HepG2 (cell line): Measurements from ENCODE around the gene BRI3BP. TPM values are rescaled to one million over a fixed set of nuclear protein-coding genes. Genes with fewer than 3 reads are reported as not detected.

Source experiments
- ATAC-seq: fragments of 200-7000 bp; cut with Tn5 transposase; 3 replicates; pipeline ENCODE4 v1.9.1; 2020; ENCODE audit warnings: mild to moderate bottlenecking, moderate library complexity
- BruUV-seq: library from RNA; stranded (reverse); fragments of 400-500 nt; replicated peaks from 2 replicates; lab custom pipeline; 2021; lab: Mats Ljungman, UMichigan
- CTCF ChIA-PET: fragments of 300-600 bp; formaldehyde crosslinking; extraction: SDS; loops from one replicate; lab custom pipeline; 2021; ENCODE audit warnings: low total read pairs, inconsistent platforms, low intra/inter-chr PET ratio; lab: Yijun Ruan, JAX
- POLR2A ChIA-PET: fragments of 350-600 bp; sonication (Branson Sonifier 250); formaldehyde crosslinking; loops from one replicate; lab custom pipeline; 2020; ENCODE audit warnings: antibody characterized with exemption, inconsistent platforms; lab: Yijun Ruan, JAX
- DNase-seq: peaks from one replicate; pipeline ENCODE4 v3.0.0-alpha.2; 2015; ENCODE audit warnings: low spot score
- FAIRE-seq: peaks from 3 replicates; lab custom pipeline; 2011; peaks lifted over from hg19 to GRCh38; lab: Jason Lieb, UNC
- H2AFZ ChIP-seq: one replicate; pipeline ENCODE4 v1.6.1; 2011; ENCODE audit warnings: low read length, inconsistent platforms
- H3K27ac ChIP-seq: fragments of 300-600 bp; 3 replicates; pipeline ENCODE4 v1.8.0; 2011; ENCODE audit warnings: mixed run types, mild to moderate bottlenecking, mixed read lengths, low read length, inconsistent platforms; ENCODE audit not compliant: insufficient read depth; ENCODE audit errors: extremely low read length
- H3K27me3 ChIP-seq, 2 experiments: fragments of 200-600 bp in 1 of 2; 2 replicates in 1 of 2; 3 replicates in 1 of 2; pipeline versions ENCODE4 v1.6.0 to v1.8.0; 2011; ENCODE audit warnings: low read length in 2 of 2, mild to moderate bottlenecking in 2 of 2, moderate library complexity in 2 of 2, inconsistent platforms in 1 of 2; ENCODE audit not compliant: insufficient read depth in 2 of 2, control insufficient read depth in 1 of 2
- H3K36me3 ChIP-seq, 2 experiments: fragments of 200-600 bp in 1 of 2; replicated peaks in 1 of 2; 2 replicates in 1 of 2; 3 replicates in 1 of 2; pipeline versions ENCODE4 v1.5.1 to v1.8.0; 2011; ENCODE audit warnings: low read length in 2 of 2, inconsistent platforms in 1 of 2; ENCODE audit not compliant: insufficient read depth in 2 of 2, control insufficient read depth in 1 of 2
- H3K4me1 ChIP-seq: 2 replicates; pipeline ENCODE4 v1.5.1; 2012; ENCODE audit warnings: low read length, inconsistent platforms; ENCODE audit not compliant: insufficient read depth
- H3K4me2 ChIP-seq: 2 replicates; pipeline ENCODE4 v1.6.0; 2011; ENCODE audit warnings: low read depth, low read length, inconsistent platforms
- H3K4me3 ChIP-seq, 3 experiments: fragments of 200-600 bp in 1 of 3; sonication (generic), shearing (Covaris generic) in 1 of 3; replicated peaks in 1 of 3; 2 replicates each; pipeline ENCODE4 v1.5.1; 2011 to 2016; ENCODE audit warnings: low read length in 3 of 3, inconsistent platforms in 2 of 3, low read depth in 2 of 3, mild to moderate bottlenecking in 2 of 3, control low read depth in 1 of 3, mixed read lengths in 1 of 3; ENCODE audit not compliant: insufficient read depth in 1 of 3
- H3K79me2 ChIP-seq: one replicate; pipeline ENCODE4 v1.6.1; 2011; ENCODE audit warnings: low read length, inconsistent platforms; ENCODE audit not compliant: insufficient read depth
- H3K9ac ChIP-seq: 2 replicates; pipeline ENCODE4 v1.6.0; 2011; ENCODE audit warnings: mild to moderate bottlenecking, low read depth, low read length, inconsistent platforms; ENCODE audit not compliant: insufficient read depth
- H3K9me3 ChIP-seq: 2 replicates; pipeline ENCODE4 v1.5.1; 2012; ENCODE audit warnings: mild to moderate bottlenecking, low read length
- H4K20me1 ChIP-seq: 2 replicates; pipeline ENCODE4 v1.6.0; 2011; ENCODE audit warnings: inconsistent platforms, mild to moderate bottlenecking, low read length, moderate library complexity; ENCODE audit not compliant: insufficient read depth
- GABPA ChIP-seq, 2 experiments: IDR thresholded peaks; 2 replicates each; pipeline ENCODE4 v1.6.1; 2011 to 2016; ENCODE audit warnings: low read depth in 2 of 2, low read length in 1 of 2, missing biosample characterization in 1 of 2, missing genetic modification characterization in 1 of 2
- THAP11 ChIP-seq: IDR thresholded peaks from 2 replicates; pipeline ENCODE4 v1.6.1; 2016; ENCODE audit warnings: missing biosample characterization, missing genetic modification reagents
- ZNF124 ChIP-seq: sonication (generic); formaldehyde crosslinking; IDR thresholded peaks from 2 replicates; pipeline ENCODE4 v1.4.0; 2020; ENCODE audit warnings: missing genetic modification reagents
- ZNF343 ChIP-seq: sonication (generic); formaldehyde crosslinking; IDR thresholded peaks from 2 replicates; pipeline ENCODE4 v1.4.0; 2020; ENCODE audit warnings: mild to moderate bottlenecking, missing genetic modification reagents
- ZNF83 ChIP-seq: sonication (generic); formaldehyde crosslinking; IDR thresholded peaks from 2 replicates; pipeline ENCODE4 v1.4.0; 2020; ENCODE audit warnings: missing genetic modification reagents, mild to moderate bottlenecking, borderline replicate concordance
- ZNF850 ChIP-seq: sonication (generic); formaldehyde crosslinking; conservative IDR thresholded peaks from 2 replicates; pipeline ENCODE4 v1.9.0; 2021; ENCODE audit warnings: mild to moderate bottlenecking, missing genetic modification reagents
- WGBS: methylation state at CpG from one replicate; pipeline ENCODE4 v1.1.6; 2017; ENCODE audit warnings: low lambda C conversion rate; 5-methylcytosine and 5-hydroxymethylcytosine counted together
- in situ Hi-C: cut with HindIII; loops from 2 replicates; pipeline ENCODE4 v1.10.0; 2017; ENCODE audit warnings: low pct_unique_long_range_greater_than_20kb; ENCODE audit not compliant: extremely low pct_ligation_motif_present
- intact Hi-C: fragments of 100-400 bp; cut with micrococcal nuclease; formaldehyde crosslinking; loops from one replicate; pipeline ENCODE4 v1.10.0; 2022; ENCODE audit not compliant: unreplicated experiment
- polyA plus RNA-seq, 8 experiments: library from polyadenylated mRNA; depleted of rRNA in 3 of 8; stranded (reverse) in 7 of 8; unstranded in 1 of 8; fragments of >200 nt; fragmentation: Illumina TruSeq in 4 of 8; extraction: Trizol in 4 of 8; gene quantifications; 2 replicates each; pipeline versions ENCODE4 v1.2.1 to v1.2.3, GENCODE V29; 2011 to 2016; ENCODE audit warnings: low read depth in 4 of 8, missing spikeins in 1 of 8, mixed read lengths in 1 of 8; ENCODE audit not compliant: insufficient read depth in 1 of 8
- total RNA-seq, 5 experiments: library from RNA; depleted of rRNA; stranded (reverse); fragments of >200 nt; fragmentation: Illumina TruSeq; extraction: Trizol; gene quantifications; 2 replicates each; pipeline ENCODE4 v1.2.3, GENCODE V29; 2016; ENCODE audit warnings: low read depth in 1 of 5
- TF ChIP-seq, protein P1 (sequence below): IDR thresholded peaks from 2 replicates; pipeline ENCODE4 v1.6.1; 2016; ENCODE audit warnings: missing biosample characterization, missing genetic modification reagents, low read depth
- TF ChIP-seq, protein P2 (sequence below): sonication (generic); formaldehyde crosslinking; IDR thresholded peaks from 2 replicates; pipeline ENCODE4 v1.8.1; 2023; ENCODE audit warnings: missing genetic modification reagents, inconsistent platforms, borderline replicate concordance
- TF ChIP-seq, protein P3 (sequence below): IDR thresholded peaks from 2 replicates; pipeline ENCODE4 v1.6.1; 2016; ENCODE audit warnings: control low read depth
- TF ChIP-seq, protein P4 (sequence below): sonication (generic); formaldehyde crosslinking; IDR thresholded peaks from 2 replicates; pipeline ENCODE4 v1.9.0; 2021; ENCODE audit warnings: missing genetic modification reagents, borderline replicate concordance
- TF ChIP-seq, protein P5 (sequence below): sonication (generic); formaldehyde crosslinking; IDR thresholded peaks from 2 replicates; pipeline ENCODE4 v1.8.0; 2022; ENCODE audit warnings: mild to moderate bottlenecking, missing genetic modification reagents

BRI3BP gene
- total and polyA plus RNA-seq, 2 of the 13 experiments (the other 11 are each of a cell fraction or from before 2014, with no cell fraction given), result 7.5 to 21.1 TPM

DNA sequence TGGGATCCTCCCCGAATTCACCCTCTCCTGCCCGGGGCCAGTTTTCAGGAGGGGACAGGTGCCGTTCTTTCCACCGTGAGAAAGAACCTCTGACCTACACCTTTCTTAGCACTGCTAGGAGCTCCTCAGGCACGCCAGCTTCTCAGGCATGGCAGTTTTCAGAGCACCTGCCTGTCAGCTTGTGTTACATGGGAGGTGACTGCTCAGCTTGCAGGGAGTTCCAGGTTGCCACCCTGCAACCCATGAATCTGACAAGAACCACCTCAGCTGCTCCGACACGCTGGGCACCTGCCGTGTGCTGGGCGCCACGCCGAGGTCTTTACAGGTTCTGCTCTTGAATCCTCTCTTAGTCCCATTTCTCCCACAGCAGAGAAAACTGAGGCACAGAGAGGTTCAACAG is 12.9 kb downstream of the BRI3BP start (continued):
- TF ChIP-seq, protein P1, sequence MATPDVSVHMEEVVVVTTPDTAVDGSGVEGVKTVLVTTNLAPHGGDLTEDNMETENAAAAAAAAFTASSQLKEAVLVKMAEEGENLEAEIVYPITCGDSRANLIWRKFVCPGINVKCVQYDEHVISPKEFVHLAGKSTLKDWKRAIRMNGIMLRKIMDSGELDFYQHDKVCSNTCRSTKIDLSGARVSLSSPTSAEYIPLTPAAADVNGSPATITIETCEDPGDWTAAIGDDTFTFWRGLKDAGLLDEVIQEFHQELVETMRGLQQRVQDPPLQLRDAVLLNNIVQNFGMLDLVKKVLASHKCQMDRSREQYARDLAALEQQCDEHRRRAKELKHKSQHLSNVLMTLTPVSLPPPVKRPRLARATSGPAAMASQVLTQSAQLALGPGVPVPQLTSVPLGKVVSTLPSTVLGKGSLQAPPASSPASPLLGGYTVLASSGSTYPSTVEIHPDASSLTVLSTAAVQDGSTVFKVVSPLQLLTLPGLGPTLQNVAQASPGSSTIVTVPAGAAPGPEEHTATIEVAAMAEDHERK (CRISPR knock-in tag), result no peak
- no peak for TF ChIP-seq THAP11 (CRISPR knock-in tag)
- TF ChIP-seq, protein P2, sequence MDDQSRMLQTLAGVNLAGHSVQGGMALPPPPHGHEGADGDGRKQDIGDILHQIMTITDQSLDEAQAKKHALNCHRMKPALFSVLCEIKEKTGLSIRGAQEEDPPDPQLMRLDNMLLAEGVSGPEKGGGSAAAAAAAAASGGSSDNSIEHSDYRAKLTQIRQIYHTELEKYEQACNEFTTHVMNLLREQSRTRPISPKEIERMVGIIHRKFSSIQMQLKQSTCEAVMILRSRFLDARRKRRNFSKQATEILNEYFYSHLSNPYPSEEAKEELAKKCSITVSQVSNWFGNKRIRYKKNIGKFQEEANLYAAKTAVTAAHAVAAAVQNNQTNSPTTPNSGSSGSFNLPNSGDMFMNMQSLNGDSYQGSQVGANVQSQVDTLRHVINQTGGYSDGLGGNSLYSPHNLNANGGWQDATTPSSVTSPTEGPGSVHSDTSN, result no peak

DNA sequence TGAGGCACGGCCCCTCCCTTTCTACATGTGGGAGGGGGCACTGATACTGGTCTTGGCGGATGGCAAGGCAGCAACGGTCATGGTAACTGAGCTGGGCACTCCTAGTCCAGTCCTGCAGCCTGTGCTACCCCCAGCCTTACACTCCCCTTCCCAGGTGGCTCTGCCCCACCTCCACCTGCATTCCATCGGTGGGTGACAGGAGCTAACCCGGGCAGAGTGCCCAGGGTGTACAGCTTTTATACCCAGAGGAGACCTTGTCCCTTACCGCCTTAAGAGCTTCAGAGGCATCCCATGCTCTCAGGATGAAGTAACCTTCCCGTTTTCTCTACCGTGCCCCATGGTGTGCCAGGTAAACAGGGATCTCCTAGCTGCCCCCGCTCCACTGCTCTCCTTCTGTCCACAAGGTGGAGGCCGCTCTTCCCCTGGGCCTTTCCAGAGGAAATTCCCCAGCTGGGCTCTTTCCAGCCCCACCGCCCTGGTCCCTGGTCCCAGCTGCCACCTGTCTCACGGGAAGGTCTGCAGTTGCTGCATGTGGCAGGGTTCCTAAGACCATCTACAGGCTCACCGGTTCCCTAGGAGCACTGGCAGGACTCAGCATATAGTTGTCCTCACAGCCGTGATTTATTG is 20.5 kb downstream of the BRI3BP start:
- ChIA-PET POLR2A (no interaction called here), CTCF (no interaction called here)
- DNase-seq (no peak), ATAC-seq (no peak), FAIRE-seq (no peak)
- peaks cover 4% of the 10 kb centered on the region for H3K79me2 ChIP-seq
- no peaks in the 10 kb centered on the region for H3K4me1 ChIP-seq
- no peak overlapping the region for H2AFZ ChIP-seq
- intact Hi-C loops, result no loop called here
- H3K9ac ChIP-seq, result no peak overlapping the region
- WGBS, result 96% methylated on average over 13 of the region's 14 CpGs
- H4K20me1 ChIP-seq, result no peaks in the 10 kb centered on the region; the same call in 1 of the 2 replicates
- H3K27ac ChIP-seq, result no peak overlapping the region
- BruUV-seq, result no TSS peak
- no peak overlapping the region for H3K4me3 ChIP-seq
- in situ Hi-C loops, result no loop called here
- H3K36me3 ChIP-seq, result peaks cover 20 to 56% of the 10 kb centered on the region in 2 experiments
- H3K27me3 ChIP-seq, result no peaks in the 10 kb centered on the region
- H3K9me3 ChIP-seq, result no peaks in the 10 kb centered on the region
- no peak overlapping the region for H3K4me2 ChIP-seq
- TF ChIP-seq ZNF343 (CRISPR knock-in tag) (no peak), ZNF124 (no peak), GABPA (IDR thresholded peaks at IDR 0.05; ENCODE audit: low read depth, low read length) (no peak), GABPA (CRISPR knock-in tag; IDR thresholded peaks at IDR 0.05; ENCODE audit: low read depth) (no peak), ZNF83 (CRISPR knock-in tag) (no peak), ZNF850 (CRISPR knock-in tag) (no peak)
- TF ChIP-seq, protein P3, sequence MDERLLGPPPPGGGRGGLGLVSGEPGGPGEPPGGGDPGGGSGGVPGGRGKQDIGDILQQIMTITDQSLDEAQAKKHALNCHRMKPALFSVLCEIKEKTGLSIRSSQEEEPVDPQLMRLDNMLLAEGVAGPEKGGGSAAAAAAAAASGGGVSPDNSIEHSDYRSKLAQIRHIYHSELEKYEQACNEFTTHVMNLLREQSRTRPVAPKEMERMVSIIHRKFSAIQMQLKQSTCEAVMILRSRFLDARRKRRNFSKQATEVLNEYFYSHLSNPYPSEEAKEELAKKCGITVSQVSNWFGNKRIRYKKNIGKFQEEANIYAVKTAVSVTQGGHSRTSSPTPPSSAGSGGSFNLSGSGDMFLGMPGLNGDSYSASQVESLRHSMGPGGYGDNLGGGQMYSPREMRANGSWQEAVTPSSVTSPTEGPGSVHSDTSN (CRISPR knock-in tag), result no peak
- TF ChIP-seq, protein P4, sequence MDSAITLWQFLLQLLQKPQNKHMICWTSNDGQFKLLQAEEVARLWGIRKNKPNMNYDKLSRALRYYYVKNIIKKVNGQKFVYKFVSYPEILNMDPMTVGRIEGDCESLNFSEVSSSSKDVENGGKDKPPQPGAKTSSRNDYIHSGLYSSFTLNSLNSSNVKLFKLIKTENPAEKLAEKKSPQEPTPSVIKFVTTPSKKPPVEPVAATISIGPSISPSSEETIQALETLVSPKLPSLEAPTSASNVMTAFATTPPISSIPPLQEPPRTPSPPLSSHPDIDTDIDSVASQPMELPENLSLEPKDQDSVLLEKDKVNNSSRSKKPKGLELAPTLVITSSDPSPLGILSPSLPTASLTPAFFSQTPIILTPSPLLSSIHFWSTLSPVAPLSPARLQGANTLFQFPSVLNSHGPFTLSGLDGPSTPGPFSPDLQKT, result no peak
- TF ChIP-seq, protein P5, sequence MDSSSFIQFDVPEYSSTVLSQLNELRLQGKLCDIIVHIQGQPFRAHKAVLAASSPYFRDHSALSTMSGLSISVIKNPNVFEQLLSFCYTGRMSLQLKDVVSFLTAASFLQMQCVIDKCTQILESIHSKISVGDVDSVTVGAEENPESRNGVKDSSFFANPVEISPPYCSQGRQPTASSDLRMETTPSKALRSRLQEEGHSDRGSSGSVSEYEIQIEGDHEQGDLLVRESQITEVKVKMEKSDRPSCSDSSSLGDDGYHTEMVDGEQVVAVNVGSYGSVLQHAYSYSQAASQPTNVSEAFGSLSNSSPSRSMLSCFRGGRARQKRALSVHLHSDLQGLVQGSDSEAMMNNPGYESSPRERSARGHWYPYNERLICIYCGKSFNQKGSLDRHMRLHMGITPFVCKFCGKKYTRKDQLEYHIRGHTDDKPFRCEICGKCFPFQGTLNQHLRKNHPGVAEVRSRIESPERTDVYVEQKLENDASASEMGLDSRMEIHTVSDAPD (CRISPR knock-in tag), result no peak
